K562 (cell line): ENCODE measurements around the gene MYH15. TPM values are rescaled to one million over a fixed set of nuclear protein-coding genes. Genes with fewer than 3 reads are reported as not detected.

Experiments
- ATAC-seq: fragments of 200-7000 bp; cut with Tn5 transposase; 3 replicates; pipeline ENCODE4 v1.9.1; 2020; ENCODE audit warnings: moderate library complexity
- BruUV-seq: library from RNA; stranded (reverse); fragments of 400-500 nt; replicated peaks from 2 replicates; lab custom pipeline; 2021; lab: Mats Ljungman, UMichigan
- CTCF ChIA-PET: fragments of 300-600 bp; formaldehyde crosslinking; extraction: SDS; loops from one replicate; lab custom pipeline; 2021; ENCODE audit warnings: low intra/inter-chr PET ratio; lab: Yijun Ruan, JAX
- POLR2A ChIA-PET: fragments of 300-600, 350-650 bp; sonication (Branson Sonifier 250); formaldehyde crosslinking; extraction: SDS; loops from one replicate; lab custom pipeline; 2021; ENCODE audit warnings: antibody characterized with exemption, inconsistent platforms; lab: Yijun Ruan, JAX
- DNase-seq, 4 experiments: peaks; one replicate each; pipeline versions ENCODE4 v3.0.0 to v3.0.0-alpha.2; 2011 to 2018; ENCODE audit warnings: low spot score in 3 of 4, mixed read lengths in 3 of 4; ENCODE audit errors: extremely low read depth in 1 of 4
- FAIRE-seq: peaks from 2 replicates; lab custom pipeline; 2011; peaks lifted over from hg19 to GRCh38; lab: Jason Lieb, UNC
- H2AFZ ChIP-seq: 2 replicates; pipeline ENCODE4 v1.6.0; 2011; ENCODE audit warnings: low read depth, low read length, control low read depth, inconsistent platforms
- H3K27ac ChIP-seq: fragments of 200-600 bp; 3 replicates; pipeline ENCODE4 v1.8.0; 2011; ENCODE audit warnings: low read depth, mild to moderate bottlenecking, control low read depth, inconsistent platforms, low read length, moderate library complexity, mixed read lengths; ENCODE audit errors: extremely low read depth
- H3K27me3 ChIP-seq, 2 experiments: fragments of 300-600 bp in 1 of 2; 2 replicates in 1 of 2; 3 replicates in 1 of 2; pipeline versions ENCODE4 v1.6.0 to v1.8.0; 2011; ENCODE audit warnings: inconsistent platforms in 2 of 2, low read length in 2 of 2, mild to moderate bottlenecking in 1 of 2, mixed read lengths in 1 of 2, moderate library complexity in 1 of 2; ENCODE audit not compliant: control insufficient read depth in 2 of 2, insufficient read depth in 2 of 2
- H3K36me3 ChIP-seq: fragments of 300-600 bp; 3 replicates; pipeline ENCODE4 v1.8.0; 2011; ENCODE audit warnings: mild to moderate bottlenecking, low read length, inconsistent platforms; ENCODE audit not compliant: control insufficient read depth, insufficient read depth
- H3K4me1 ChIP-seq, 2 experiments: fragments of 200-600 bp in 1 of 2; replicated peaks in 1 of 2; 2 replicates in 1 of 2; 3 replicates in 1 of 2; pipeline versions ENCODE4 v1.5.1 to v1.8.0; 2011; ENCODE audit warnings: inconsistent platforms in 2 of 2, low read length in 2 of 2, mild to moderate bottlenecking in 1 of 2, mixed read lengths in 1 of 2, moderate library complexity in 1 of 2; ENCODE audit not compliant: control insufficient read depth in 2 of 2, insufficient read depth in 2 of 2
- H3K4me2 ChIP-seq: 2 replicates; pipeline ENCODE4 v1.6.1; 2011; ENCODE audit warnings: low read length, control low read depth, inconsistent platforms, mixed read lengths; ENCODE audit not compliant: insufficient read depth
- H3K4me3 ChIP-seq: fragments of 200-600 bp; sonication (generic), shearing (Covaris generic); 2 replicates; pipeline ENCODE4 v1.5.1; 2016; ENCODE audit warnings: control low read depth, inconsistent platforms
- H3K79me2 ChIP-seq: fragments of 200-600 bp; 3 replicates; pipeline ENCODE4 v1.8.0; 2011; ENCODE audit warnings: low read length, inconsistent platforms; ENCODE audit not compliant: control insufficient read depth, insufficient read depth
- H3K9ac ChIP-seq, 2 experiments: 2 replicates each; pipeline versions ENCODE4 v1.6.0 to v1.6.1; 2011; ENCODE audit warnings: low read depth in 2 of 2, low read length in 2 of 2, control low read depth in 1 of 2, inconsistent platforms in 1 of 2, mild to moderate bottlenecking in 1 of 2, mixed read lengths in 1 of 2; ENCODE audit not compliant: insufficient read depth in 1 of 2
- H3K9me1 ChIP-seq: one replicate; pipeline ENCODE4 v1.6.0; 2011; ENCODE audit warnings: inconsistent platforms, mild to moderate bottlenecking, low read length, moderate library complexity; ENCODE audit not compliant: control insufficient read depth, insufficient read depth
- H3K9me3 ChIP-seq: replicated peaks from 2 replicates; pipeline ENCODE4 v1.5.1; 2011; ENCODE audit warnings: low read depth, low read length, inconsistent platforms; ENCODE audit not compliant: control insufficient read depth, insufficient read depth
- H4K20me1 ChIP-seq: replicated peaks from 2 replicates; pipeline ENCODE4 v1.6.1; 2011; ENCODE audit warnings: low read length, inconsistent platforms, mixed read lengths; ENCODE audit not compliant: control insufficient read depth, insufficient read depth
- HBP1 ChIP-seq: fragments of 450-650 bp; formaldehyde crosslinking; IDR thresholded peaks from 2 replicates; pipeline ENCODE4 v1.4.0; 2022; ENCODE audit warnings: missing genetic modification characterization
- HDAC2 ChIP-seq: fragments of 450-650 bp; IDR thresholded peaks from 2 replicates; pipeline ENCODE4 v1.6.1; 2016; ENCODE audit warnings: mild to moderate bottlenecking
- KDM4B ChIP-seq, 2 experiments: fragments of 450-650 bp in 1 of 2; sonication (generic) in 1 of 2; IDR thresholded peaks; 2 replicates each; pipeline ENCODE4 v1.6.1; 2016 to 2017; ENCODE audit warnings: borderline replicate concordance in 2 of 2, antibody characterized with exemption in 1 of 2, low read depth in 1 of 2, mild to moderate bottlenecking in 1 of 2
- MEF2A ChIP-seq: IDR thresholded peaks from 2 replicates; pipeline ENCODE4 v1.6.1; 2011; ENCODE audit warnings: low read depth, mild to moderate bottlenecking, low read length, moderate library complexity; ENCODE audit not compliant: control insufficient read depth
- PHB2 ChIP-seq: fragments of 450-650 bp; IDR thresholded peaks from 2 replicates; pipeline ENCODE4 v1.6.1; 2017; ENCODE audit warnings: low read depth
- POLR2B ChIP-seq: fragments of 450-650 bp; IDR thresholded peaks from 2 replicates; pipeline ENCODE4 v1.6.1; 2018; ENCODE audit warnings: low read depth; ENCODE audit not compliant: partially characterized antibody
- PYGO2 ChIP-seq: fragments of 450-650 bp; IDR thresholded peaks from 2 replicates; pipeline ENCODE4 v1.6.1; 2016; ENCODE audit warnings: mild to moderate bottlenecking, missing genetic modification characterization, moderate library complexity, missing compliant biosample characterization
- TAF9B ChIP-seq: fragments of 450-650 bp; IDR thresholded peaks from 2 replicates; pipeline ENCODE4 v1.6.1; 2018; ENCODE audit warnings: mild to moderate bottlenecking; ENCODE audit not compliant: partially characterized antibody
- USF2 ChIP-seq: sonication (generic); formaldehyde crosslinking; IDR thresholded peaks from 2 replicates; pipeline ENCODE4 v1.5.0; 2020; ENCODE audit warnings: missing genetic modification reagents
- ZBTB26 ChIP-seq: fragments of 450-650 bp; formaldehyde crosslinking; IDR thresholded peaks from 2 replicates; pipeline ENCODE4 v1.4.0; 2022; ENCODE audit warnings: missing genetic modification characterization
- ZNF184 ChIP-seq: sonication (generic); formaldehyde crosslinking; IDR thresholded peaks from 2 replicates; pipeline ENCODE4 v1.5.0; 2020; ENCODE audit warnings: missing genetic modification reagents
- ZNF253 ChIP-seq: fragments of 250-450 bp; sonication (Bioruptor Pico); conservative IDR thresholded peaks from 2 replicates; pipeline ENCODE4 v1.6.1; 2021; ENCODE audit warnings: mild to moderate bottlenecking
- WGBS: fragments of 100-300 bp; shearing (Covaris generic); methylation state at CpG from one replicate; pipeline ENCODE4 v1.1.6; 2016; ENCODE audit warnings: low coverage, mixed read lengths; ENCODE audit not compliant: insufficient coverage; ENCODE audit errors: missing lambda C conversion rate; 5-methylcytosine and 5-hydroxymethylcytosine counted together
- in situ Hi-C: fragments of 300-500 bp; cut with MboI; formaldehyde crosslinking; loops from 4 replicates; pipeline ENCODE4 v1.15.0; 2018; ENCODE audit warnings: inconsistent platforms, mixed read lengths
- intact Hi-C: fragments of 100-400 bp; cut with micrococcal nuclease; formaldehyde crosslinking; loops from 2 replicates; pipeline ENCODE4 v1.14.2; 2022
- polyA plus RNA-seq, 8 experiments: library from polyadenylated mRNA; depleted of rRNA in 4 of 8; stranded (reverse) in 5 of 8; unstranded in 3 of 8; fragments of >200 nt; fragmentation: Nextera tagmentation in 2 of 8; fragmentation: Illumina TruSeq in 1 of 8; extraction: Ambion mirVana in 2 of 8; extraction: Trizol in 1 of 8; gene quantifications; 2 replicates each; pipeline versions ENCODE4 v1.2.1 to v1.2.3, GENCODE V29; 2011 to 2014; ENCODE audit warnings: inconsistent platforms in 1 of 8, missing spikeins in 1 of 8
- total RNA-seq, 7 experiments: library from RNA; depleted of rRNA in 6 of 7; stranded (reverse); fragments of >200 nt in 6 of 7; fragmentation: Illumina TruSeq in 2 of 7; extraction: Trizol in 2 of 7; gene quantifications; 2 replicates each; pipeline versions ENCODE4 v1.2.1 to v1.2.3, GENCODE V29; 2011 to 2021; ENCODE audit warnings: low replicate concordance in 1 of 7
- TF ChIP-seq, protein P1 (sequence below): sonication (generic); formaldehyde crosslinking; IDR thresholded peaks from 2 replicates; pipeline ENCODE4 v1.8.0; 2022; ENCODE audit warnings: missing genetic modification reagents, mild to moderate bottlenecking, moderate library complexity, borderline replicate concordance

MYH15 gene
- total and polyA plus RNA-seq, 9 of the 15 experiments (the other 6 are each of a cell fraction or from before 2014, with no cell fraction given) = 0.03 to 0.29 (median 0.12) TPM

- Histone ChIP-seq H3K36me3 (no peaks in the 10 kb centered on the region), H3K27ac (no peak overlapping the region), H3K9ac (no peak overlapping the region), H4K20me1 (no peaks in the 10 kb centered on the region), H3K4me3 (no peak overlapping the region), H3K79me2 (no peaks in the 10 kb centered on the region), H3K4me1 (no peaks in the 10 kb centered on the region), H3K4me2 (no peak overlapping the region), H3K9me1 (no peaks in the 10 kb centered on the region), H3K9me3 (no peaks in the 10 kb centered on the region)
- ATAC-seq = no peak
- intact Hi-C loops = no loop called here
- 0% methylated on average over 2 of the region's 2 CpGs for WGBS
- in situ Hi-C loops = no loop called here
- FAIRE-seq = no peak
- POLR2A ChIA-PET = no interaction called here
- BruUV-seq = no TSS peak
- DNase-seq = no peak
- TF ChIP-seq USF2 (CRISPR knock-in tag) = no peak
- no peak for TF ChIP-seq KDM4B (IDR thresholded peaks at IDR 0.05; ENCODE audit: borderline replicate concordance in 2 of 2, low read depth in 1 of 2)
- no peak for TF ChIP-seq ZNF253
- TF ChIP-seq PHB2 = no peak
- no peak for TF ChIP-seq MEF2A
- TF ChIP-seq, all 486 proteins: peak for 0
- Histone ChIP-seq H2AFZ (no peak overlapping the region), H3K27me3 (no peaks in the 10 kb centered on the region)
- CTCF ChIA-PET = no interaction called here
Measured at GRCh38 chr3:108357042-108357441, 153.4 kb downstream of the MYH15 start.

DNA sequence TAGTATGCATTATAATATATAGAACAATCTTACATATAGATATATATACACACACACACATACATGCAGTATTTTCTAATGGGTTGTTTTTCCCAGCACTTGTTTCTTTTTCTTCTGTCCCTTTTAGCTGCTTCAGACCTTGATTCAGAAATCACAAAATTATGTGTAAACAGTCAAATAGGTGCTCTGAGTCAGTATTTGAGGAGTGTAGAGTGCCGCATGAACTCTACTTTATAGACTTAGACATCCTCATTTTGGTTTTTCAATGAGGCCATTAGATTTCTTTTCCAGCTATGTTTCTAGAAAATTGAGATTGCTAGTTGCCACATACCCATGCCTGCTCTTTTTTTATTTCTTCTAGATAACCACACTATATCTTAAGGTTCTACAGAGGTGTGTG is 155.8 kb downstream of the MYH15 start:
- Histone ChIP-seq H3K36me3 (no peaks in the 10 kb centered on the region), H3K27ac (no peak overlapping the region), H3K9me1 (no peaks in the 10 kb centered on the region), H3K4me2 (no peak overlapping the region), H3K9me3 (no peaks in the 10 kb centered on the region), H4K20me1 (no peaks in the 10 kb centered on the region), H3K79me2 (no peaks in the 10 kb centered on the region), H3K9ac (no peak overlapping the region), H2AFZ (no peak overlapping the region), H3K27me3 (no peaks in the 10 kb centered on the region), H3K4me1 (no peaks in the 10 kb centered on the region), H3K4me3 (no peak overlapping the region)
- no peak for FAIRE-seq
- no TSS peak for BruUV-seq
- in situ Hi-C loops = no loop called here
- POLR2A ChIA-PET = no interaction called here
- no peak for DNase-seq
- 0% methylated on average over 1 of the region's 1 CpG for WGBS
- CTCF ChIA-PET = no interaction called here
- no peak for ATAC-seq
- intact Hi-C loops = no loop called here
- no peak for TF ChIP-seq ZNF184 (CRISPR knock-in tag)
- TF ChIP-seq TAF9B = no peak
- TF ChIP-seq, protein P1, sequence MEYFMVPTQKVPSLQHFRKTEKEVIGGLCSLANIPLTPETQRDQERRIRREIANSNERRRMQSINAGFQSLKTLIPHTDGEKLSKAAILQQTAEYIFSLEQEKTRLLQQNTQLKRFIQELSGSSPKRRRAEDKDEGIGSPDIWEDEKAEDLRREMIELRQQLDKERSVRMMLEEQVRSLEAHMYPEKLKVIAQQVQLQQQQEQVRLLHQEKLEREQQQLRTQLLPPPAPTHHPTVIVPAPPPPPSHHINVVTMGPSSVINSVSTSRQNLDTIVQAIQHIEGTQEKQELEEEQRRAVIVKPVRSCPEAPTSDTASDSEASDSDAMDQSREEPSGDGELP (CRISPR knock-in tag) = no peak
- no peak for TF ChIP-seq POLR2B
- no peak for TF ChIP-seq HDAC2
- no peak for TF ChIP-seq ZBTB26
- TF ChIP-seq PYGO2 = no peak
- TF ChIP-seq HBP1 = no peak
